WI38 (cell line): ENCODE measurements around the gene ACAN.

Experiments used
- H3K4me3 ChIP-seq: 2 replicates; pipeline ENCODE4 v1.5.1; 2011; ENCODE audit warnings: low read depth, mild to moderate bottlenecking, control low read depth, low read length
- CTCF ChIP-seq: IDR thresholded peaks from 2 replicates; pipeline ENCODE4 v1.5.1; 2012; ENCODE audit warnings: low read depth, mild to moderate bottlenecking, control low read depth, low read length

ACAN gene

DNA sequence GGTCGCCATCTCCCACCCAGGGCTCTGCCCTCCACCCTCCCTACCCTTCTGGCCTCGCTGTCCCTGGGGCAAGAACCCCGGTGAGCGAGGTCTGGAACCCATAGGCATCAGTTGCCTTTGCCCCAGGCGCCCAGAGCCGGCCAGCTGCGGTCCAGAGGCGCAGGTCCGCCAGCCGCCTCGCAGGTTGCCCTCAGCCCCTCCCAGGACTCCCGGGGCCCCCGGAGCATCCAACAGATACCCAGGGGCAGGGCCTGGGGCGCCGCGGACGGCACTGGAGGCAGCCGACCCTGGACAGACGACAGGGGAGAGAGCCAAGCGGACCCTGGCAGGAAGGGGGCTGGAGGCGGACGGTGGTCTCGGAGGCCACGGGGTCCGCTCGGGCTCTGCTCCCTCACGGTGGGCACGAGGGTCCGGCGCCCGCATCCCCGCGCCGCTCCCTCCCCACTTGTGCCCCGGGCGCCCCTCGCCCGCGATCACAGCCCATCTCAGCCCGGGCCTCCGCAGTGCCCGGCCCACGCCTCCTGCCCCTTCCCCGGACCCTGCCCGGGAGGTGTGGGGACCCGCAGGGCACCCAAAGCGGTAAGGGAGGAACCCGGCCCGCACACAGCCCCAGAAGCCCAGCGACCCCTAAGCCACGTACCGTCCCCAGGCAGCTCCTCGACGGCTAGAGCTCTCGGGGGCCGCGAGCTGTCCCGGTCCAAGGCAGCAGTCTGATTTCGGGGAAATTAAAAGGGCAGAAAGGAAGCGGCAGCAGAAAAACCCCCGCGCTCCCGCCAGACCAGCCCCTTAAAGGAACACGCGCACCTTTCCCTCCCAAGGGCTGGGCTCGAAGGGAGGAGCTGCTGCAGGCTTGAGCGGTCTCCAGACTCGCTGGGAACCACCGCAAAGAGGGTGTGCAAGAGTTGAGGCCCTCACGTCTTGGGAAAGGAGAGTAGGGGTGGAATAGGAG is 91.9 kb downstream of the ACAN start, which contains the start of gene HAPLN3:
TSS of gene HAPLN3 (minus strand) at position 726 of the 949 bp plus-strand sequence. CDS start 8,246 bp downstream, outside the sequence.
- no peak for TF ChIP-seq CTCF
- H3K4me3 ChIP-seq, result peak within 1 kb of the TSS; percentile 63

GRCh38 chr15:88896333-88897033 is 93.2 kb downstream of the ACAN start:
- no peak overlapping the region for H3K4me3 ChIP-seq
- no peak for TF ChIP-seq CTCF

DNA sequence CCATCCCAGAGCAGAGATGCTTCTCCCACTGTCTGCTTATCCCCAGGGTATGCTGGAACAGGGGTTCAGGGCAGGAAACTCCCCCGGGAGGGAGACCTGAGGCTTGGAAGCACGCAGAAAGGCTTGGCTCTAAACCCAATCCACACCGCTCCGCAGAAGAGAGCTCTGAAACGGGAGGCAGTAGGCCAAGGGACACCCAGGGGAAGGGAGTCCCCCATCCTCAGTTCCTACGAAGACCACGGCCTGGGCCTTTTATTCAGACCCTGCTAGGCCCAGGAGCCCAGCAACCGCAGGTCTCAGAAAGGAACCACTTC is 93.9 kb downstream of the ACAN start:
- no peak overlapping the region for H3K4me3 ChIP-seq
- no peak for TF ChIP-seq CTCF

DNA sequence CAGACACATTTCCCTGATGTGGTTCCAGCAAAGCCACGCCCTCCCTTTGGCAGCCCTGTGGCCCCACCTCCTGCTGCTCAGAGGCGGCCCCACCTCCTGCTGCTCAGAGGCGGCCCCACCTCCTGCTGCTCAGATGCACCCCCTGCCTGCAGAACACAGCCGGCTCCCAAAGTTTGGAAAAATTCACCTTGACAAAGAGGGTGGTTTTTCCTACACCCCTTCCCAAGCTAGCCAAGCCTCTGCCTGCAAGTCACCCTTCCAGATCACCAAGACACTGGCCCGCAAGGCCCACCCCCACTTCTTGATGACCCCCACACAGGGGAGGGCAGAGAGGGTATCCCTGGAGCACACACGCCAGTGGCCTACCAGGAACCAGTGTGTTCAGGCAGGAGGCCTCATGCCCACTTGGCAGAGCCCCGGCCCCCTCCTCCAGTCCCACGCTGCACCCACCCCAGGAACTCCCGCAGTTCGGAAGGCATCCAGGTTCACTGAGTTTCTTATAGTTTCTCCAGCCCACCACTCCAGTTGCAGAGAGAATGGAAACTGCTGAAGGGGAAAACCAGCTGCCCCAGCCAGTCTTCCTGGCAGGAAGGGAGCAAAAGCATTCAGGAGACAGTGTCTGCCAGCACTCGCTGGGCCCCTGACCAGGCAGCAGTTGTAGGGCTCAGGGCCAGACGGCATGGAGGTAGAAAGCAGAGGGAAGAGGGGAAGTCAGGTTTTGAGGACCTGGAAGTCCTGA is 94.4 kb downstream of the ACAN start:
- TF ChIP-seq CTCF, result peak; percentile 58
- no peak overlapping the region for H3K4me3 ChIP-seq

GRCh38 chr15:88898736-88899135 is 95.5 kb downstream of the ACAN start:
- TF ChIP-seq CTCF, result no peak
- no peak overlapping the region for H3K4me3 ChIP-seq

DNA sequence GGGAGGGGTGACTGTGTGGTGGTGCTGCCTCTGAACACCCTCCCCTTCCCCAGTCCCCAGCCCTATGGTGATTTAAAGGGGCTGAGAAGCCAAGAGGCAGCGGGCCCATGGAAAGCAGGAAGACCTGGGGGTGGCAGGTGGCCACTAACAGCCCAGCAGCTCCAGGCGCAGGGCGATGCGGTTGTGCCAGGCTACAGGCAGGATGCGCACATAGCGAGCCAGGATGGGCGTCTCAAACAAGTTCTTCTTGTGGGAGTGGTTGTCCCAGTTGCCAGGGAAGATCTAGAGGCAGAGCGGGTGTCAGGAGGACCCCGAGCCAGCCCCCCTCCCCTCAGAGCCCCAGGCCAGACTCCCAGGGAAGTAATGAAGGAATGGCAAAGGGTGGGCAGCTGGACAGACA is 96.0 kb downstream of the ACAN start:
- H3K4me3 ChIP-seq, result no peak overlapping the region

More for the DNA sequence above, 96.0 kb downstream of the ACAN start:
- no peak for TF ChIP-seq CTCF
